Neuronal stem cell (in vitro differentiated cells): ENCODE results near the gene CDR2.

Source experiments
- DNase-seq: peaks from one replicate; pipeline ENCODE4 v3.0.0-alpha.2; 2013; ENCODE audit warnings: low spot score
- H2AFZ ChIP-seq: one replicate; pipeline ENCODE4 v1.6.1; 2013; ENCODE audit warnings: mild to moderate bottlenecking, low read length, inconsistent platforms
- H2AK5ac ChIP-seq: 2 replicates; pipeline ENCODE4 v1.6.1; 2013; ENCODE audit warnings: low read depth, mild to moderate bottlenecking, inconsistent platforms, low read length, moderate library complexity, mixed read lengths
- H2BK120ac ChIP-seq: 2 replicates; pipeline ENCODE4 v1.6.1; 2013; ENCODE audit warnings: low read depth, mild to moderate bottlenecking, inconsistent platforms, low read length, moderate library complexity, mixed read lengths
- H2BK12ac ChIP-seq: one replicate; pipeline ENCODE4 v1.6.1; 2013; ENCODE audit warnings: low read length, inconsistent platforms
- H2BK15ac ChIP-seq: 2 replicates; pipeline ENCODE4 v1.6.1; 2013; ENCODE audit warnings: mild to moderate bottlenecking, low read length, inconsistent platforms, mixed read lengths
- H2BK5ac ChIP-seq: one replicate; pipeline ENCODE4 v1.6.1; 2013; ENCODE audit warnings: inconsistent platforms, mild to moderate bottlenecking, low read length, moderate library complexity
- H3K14ac ChIP-seq: one replicate; pipeline ENCODE4 v1.6.1; 2013; ENCODE audit warnings: low read length, inconsistent platforms
- H3K18ac ChIP-seq: 2 replicates; pipeline ENCODE4 v1.6.1; 2013; ENCODE audit warnings: low read length, inconsistent platforms
- H3K23ac ChIP-seq: 2 replicates; pipeline ENCODE4 v1.6.1; 2013; ENCODE audit warnings: low read depth, mild to moderate bottlenecking, mixed read lengths, low read length, inconsistent platforms; ENCODE audit not compliant: poor library complexity
- H3K27ac ChIP-seq: replicated peaks from 3 replicates; pipeline ENCODE4 v1.5.1; 2013; ENCODE audit warnings: low read length, inconsistent platforms
- H3K27me3 ChIP-seq, 3 experiments: 2 replicates each; pipeline ENCODE4 v1.6.1; 2013; ENCODE audit warnings: low read length in 3 of 3, mild to moderate bottlenecking in 2 of 3, inconsistent platforms in 1 of 3, low read depth in 1 of 3, mixed read lengths in 1 of 3, moderate library complexity in 1 of 3; ENCODE audit not compliant: control insufficient read depth in 3 of 3, insufficient read depth in 3 of 3
- H3K36me3 ChIP-seq, 2 donors: replicated peaks in 1 of 2; 2 replicates each; pipeline ENCODE4 v1.6.1; 2013; ENCODE audit warnings: low read length in 2 of 2; ENCODE audit not compliant: control insufficient read depth in 2 of 2, insufficient read depth in 2 of 2
- H3K4ac ChIP-seq: 2 replicates; pipeline ENCODE4 v1.6.1; 2013; ENCODE audit warnings: inconsistent platforms, mild to moderate bottlenecking, low read length, moderate library complexity
- H3K4me1 ChIP-seq, 2 donors: 1 replicate in 1 of 2; 2 replicates in 1 of 2; pipeline ENCODE4 v1.6.1; 2013; ENCODE audit warnings: low read length in 2 of 2, low read depth in 1 of 2; ENCODE audit not compliant: control insufficient read depth in 2 of 2, insufficient read depth in 1 of 2
- H3K4me2 ChIP-seq: one replicate; pipeline ENCODE4 v1.6.1; 2013; ENCODE audit warnings: mild to moderate bottlenecking, low read length, inconsistent platforms; ENCODE audit not compliant: insufficient read depth, poor library complexity, severe bottlenecking
- H3K4me3 ChIP-seq, 2 donors: 2 replicates each; pipeline ENCODE4 v1.5.1; 2013; ENCODE audit warnings: low read length in 2 of 2, mild to moderate bottlenecking in 2 of 2, inconsistent platforms in 1 of 2, moderate library complexity in 1 of 2
- H3K79me1 ChIP-seq: one replicate; pipeline ENCODE4 v1.6.1; 2013; ENCODE audit warnings: low read depth, mild to moderate bottlenecking, inconsistent platforms, low read length, moderate library complexity
- H3K9ac ChIP-seq: one replicate; pipeline ENCODE4 v1.6.1; 2013; ENCODE audit warnings: mild to moderate bottlenecking, low read depth, low read length, inconsistent platforms; ENCODE audit not compliant: poor library complexity
- H3K9me3 ChIP-seq, 2 donors: replicated peaks in 1 of 2; 2 replicates each; pipeline versions ENCODE3 to v1.6.1; 2013; ENCODE audit warnings: low read length in 2 of 2, mild to moderate bottlenecking in 2 of 2, inconsistent platforms in 1 of 2, low read depth in 1 of 2, mixed read lengths in 1 of 2, moderate library complexity in 1 of 2; ENCODE audit not compliant: control insufficient read depth in 2 of 2, insufficient read depth in 1 of 2
- H4K8ac ChIP-seq: one replicate; pipeline ENCODE4 v1.6.1; 2013; ENCODE audit warnings: low read depth, mild to moderate bottlenecking, inconsistent platforms, low read length, moderate library complexity
- H4K91ac ChIP-seq: one replicate; pipeline ENCODE4 v1.6.1; 2013; ENCODE audit warnings: low read length, low read depth, mild to moderate bottlenecking, inconsistent platforms; ENCODE audit not compliant: poor library complexity
- WGBS, 2 donors: extraction: QIAGEN DNeasy Blood & Tissue Kit; methylation state at CpG; one replicate each; pipeline ENCODE4 v1.1.7; 2013; ENCODE audit warnings: missing lambda C conversion rate in 2 of 2, mixed read lengths in 1 of 2; ENCODE audit not compliant: insufficient read length in 2 of 2, insufficient replicate concordance in 1 of 2; ENCODE audit errors: extremely low coverage in 2 of 2; 5-methylcytosine and 5-hydroxymethylcytosine counted together

The CDR2 gene

DNA sequence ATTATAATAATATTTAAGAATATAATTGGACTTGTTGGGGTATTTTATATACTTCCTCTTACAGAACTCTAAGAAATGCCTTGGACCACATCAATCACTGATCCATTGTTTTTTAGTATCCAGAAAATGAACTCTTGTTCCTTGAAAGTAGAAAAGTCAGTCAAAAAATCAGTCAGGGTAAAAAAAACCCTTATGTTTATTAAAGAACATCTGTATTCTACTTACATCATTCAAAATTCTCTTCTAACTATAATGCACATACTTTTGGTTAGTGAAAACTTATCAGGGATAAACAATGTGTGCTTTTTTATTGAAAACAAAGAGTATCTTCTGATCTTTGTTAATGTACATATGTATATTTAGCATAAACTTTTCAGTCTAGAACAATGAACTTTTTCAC, 23.5 kb upstream of the CDR2 start:
- Histone ChIP-seq H2BK15ac (no peak overlapping the region), H2BK120ac (no peak overlapping the region), H3K79me1 (no peaks in the 10 kb centered on the region), H3K14ac (no peak overlapping the region), H3K4me1 (no peaks in the 10 kb centered on the region), H3K9ac (no peak overlapping the region), H2AFZ (no peak overlapping the region), H2BK5ac (no peak overlapping the region), H3K4me2 (no peak overlapping the region), H3K9me3 (no peaks in the 10 kb centered on the region), H3K4me3 (no peak overlapping the region), H3K23ac (no peak overlapping the region), H3K4ac (no peak overlapping the region), H2BK12ac (no peak overlapping the region), H3K27me3 (no peaks in the 10 kb centered on the region), H4K91ac (no peak overlapping the region), H3K27ac (no peak overlapping the region), H4K8ac (no peak overlapping the region), H2AK5ac (no peak overlapping the region), H3K36me3 (no peaks in the 10 kb centered on the region), H3K18ac (no peak overlapping the region)
- DNase-seq = no peak

- Histone ChIP-seq H2BK15ac (no peak overlapping the region), H2AFZ (no peak overlapping the region), H2AK5ac (no peak overlapping the region), H3K27me3 (no peaks in the 10 kb centered on the region), H3K23ac (no peak overlapping the region), H4K91ac (no peak overlapping the region), H3K4me3 (no peak overlapping the region), H3K4me2 (no peak overlapping the region), H2BK120ac (no peak overlapping the region), H2BK5ac (no peak overlapping the region), H3K9ac (no peak overlapping the region), H3K4ac (no peak overlapping the region), H2BK12ac (no peak overlapping the region), H3K27ac (no peak overlapping the region), H3K79me1 (no peaks in the 10 kb centered on the region), H3K18ac (no peak overlapping the region), H3K36me3 (no peaks in the 10 kb centered on the region), H3K14ac (no peak overlapping the region), H4K8ac (no peak overlapping the region), H3K9me3 (no peaks in the 10 kb centered on the region), H3K4me1 (no peaks in the 10 kb centered on the region)
- WGBS, 2 donors = no CpG with 5 or more reads among the region's 1 CpG
- no peak for DNase-seq
Observed at GRCh38 chr16:22397464-22397863, 23.0 kb upstream of the CDR2 start.

- Histone ChIP-seq H3K18ac (no peak overlapping the region), H3K9ac (no peak overlapping the region), H3K4me3 (no peak overlapping the region), H3K4me2 (no peak overlapping the region), H3K9me3 (no peaks in the 10 kb centered on the region), H3K4me1 (no peaks in the 10 kb centered on the region), H3K14ac (no peak overlapping the region), H3K27ac (no peak overlapping the region), H3K79me1 (no peaks in the 10 kb centered on the region), H3K36me3 (no peaks in the 10 kb centered on the region), H2BK120ac (no peak overlapping the region), H2BK12ac (no peak overlapping the region), H3K4ac (no peak overlapping the region), H2BK15ac (no peak overlapping the region), H2BK5ac (no peak overlapping the region), H2AK5ac (no peak overlapping the region), H2AFZ (no peak overlapping the region), H4K8ac (no peak overlapping the region), H3K27me3 (no peaks in the 10 kb centered on the region), H3K23ac (no peak overlapping the region), H4K91ac (no peak overlapping the region)
- no CpG with 5 or more reads among the region's 4 CpGs for WGBS, 2 donors
- no peak for DNase-seq
Observed at GRCh38 chr16:22395960-22396359, 21.5 kb upstream of the CDR2 start.

- Histone ChIP-seq H3K4me3 (no peak overlapping the region), H3K23ac (no peak overlapping the region), H4K8ac (no peak overlapping the region), H2BK15ac (no peak overlapping the region), H3K27ac (no peak overlapping the region), H3K9ac (no peak overlapping the region), H2BK12ac (no peak overlapping the region), H3K4ac (no peak overlapping the region), H3K4me1 (no peaks in the 10 kb centered on the region), H2AFZ (no peak overlapping the region), H2BK5ac (no peak overlapping the region), H4K91ac (no peak overlapping the region), H3K27me3 (no peaks in the 10 kb centered on the region), H3K14ac (no peak overlapping the region), H3K9me3 (no peaks in the 10 kb centered on the region), H3K79me1 (no peaks in the 10 kb centered on the region), H3K36me3 (no peaks in the 10 kb centered on the region), H2AK5ac (no peak overlapping the region), H3K18ac (no peak overlapping the region), H2BK120ac (no peak overlapping the region), H3K4me2 (no peak overlapping the region)
- no peak for DNase-seq
- no CpG with 5 or more reads among the region's 1 CpG for WGBS, 2 donors
Observed at GRCh38 chr16:22394121-22394520, 19.7 kb upstream of the CDR2 start.
